ENCODE data around the gene PHACTR3. TPM values are rescaled to one million over a fixed set of nuclear protein-coding genes. Genes with fewer than 3 reads are reported as not detected.

PHACTR3 gene
- total and polyA plus RNA-seq, 2 donors (not counting 1 experiment from before 2014, with no cell fraction given): not detected

GRCh38 chr20:59747671-59748515 is 143.6 kb downstream of the PHACTR3 start:
- no peak overlapping the region for H3K4me3 ChIP-seq (replicated peaks in 1 of 4; ENCODE audit: control extremely low read depth in 1 of 4, insufficient read depth in 1 of 4, low read depth in 3 of 4, low read length in 4 of 4)
- no peaks in the 10 kb centered on the region for H3K27me3 ChIP-seq (ENCODE audit: control insufficient read depth, insufficient read depth, low read length)
- H2AFZ ChIP-seq (ENCODE audit: low read length): no peak overlapping the region
- DNase-seq (ENCODE audit: low read depth in 2 of 2): no peak
- no peaks in the 10 kb centered on the region for H3K36me3 ChIP-seq (ENCODE audit: control insufficient read depth, insufficient read depth, low read length)
- H3K9ac ChIP-seq (ENCODE audit: insufficient read depth, low read length): no peak overlapping the region
- H3K27ac ChIP-seq (ENCODE audit: insufficient read depth, low read length): no peak overlapping the region
- no peaks in the 10 kb centered on the region for H3K79me2 ChIP-seq (ENCODE audit: control insufficient read depth, insufficient read depth, low read length)
- H3K4me1 ChIP-seq (ENCODE audit: control insufficient read depth, extremely low read depth, insufficient read depth, low read length): no peaks in the 10 kb centered on the region
- no peaks in the 10 kb centered on the region for H3K9me3 ChIP-seq (ENCODE audit: control insufficient read depth, insufficient read depth, low read depth, low read length)
- H4K20me1 ChIP-seq (ENCODE audit: control insufficient read depth, extremely low read depth, insufficient read depth, low read length): no peaks in the 10 kb centered on the region
- H3K4me2 ChIP-seq (ENCODE audit: extremely low read depth, insufficient read depth, low read length): no peak overlapping the region
- no peak for TF ChIP-seq CTCF (conservative IDR thresholded peaks at IDR 0.05 in 1 of 2, IDR thresholded peaks at IDR 0.05 in 1 of 2; ENCODE audit: low read depth in 1 of 2, low read length in 2 of 2)
- TF ChIP-seq EZH2 (IDR thresholded peaks at IDR 0.05; ENCODE audit: low read length, missing control alignments): no peak

- Histone ChIP-seq H3K36me3 (ENCODE audit: control insufficient read depth, insufficient read depth, low read length) (no peaks in the 10 kb centered on the region), H2AFZ (ENCODE audit: low read length) (no peak overlapping the region), H3K4me1 (ENCODE audit: control insufficient read depth, extremely low read depth, insufficient read depth, low read length) (no peaks in the 10 kb centered on the region), H4K20me1 (ENCODE audit: control insufficient read depth, extremely low read depth, insufficient read depth, low read length) (no peaks in the 10 kb centered on the region), H3K9ac (ENCODE audit: insufficient read depth, low read length) (no peak overlapping the region), H3K4me3 (replicated peaks in 1 of 4; ENCODE audit: control extremely low read depth in 1 of 4, insufficient read depth in 1 of 4, low read depth in 3 of 4, low read length in 4 of 4) (no peak overlapping the region), H3K79me2 (ENCODE audit: control insufficient read depth, insufficient read depth, low read length) (no peaks in the 10 kb centered on the region), H3K9me3 (ENCODE audit: control insufficient read depth, insufficient read depth, low read depth, low read length) (no peaks in the 10 kb centered on the region), H3K27me3 (ENCODE audit: control insufficient read depth, insufficient read depth, low read length) (no peaks in the 10 kb centered on the region), H3K4me2 (ENCODE audit: extremely low read depth, insufficient read depth, low read length) (no peak overlapping the region), H3K27ac (ENCODE audit: insufficient read depth, low read length) (peak overlapping the region; percentile 22)
- TF ChIP-seq EZH2 (IDR thresholded peaks at IDR 0.05; ENCODE audit: low read length, missing control alignments): no peak
- TF ChIP-seq CTCF (conservative IDR thresholded peaks at IDR 0.05 in 1 of 2, IDR thresholded peaks at IDR 0.05 in 1 of 2; ENCODE audit: low read depth in 1 of 2, low read length in 2 of 2): no peak
- peak; percentile 2 to 46 for DNase-seq (ENCODE audit: low read depth in 2 of 2)
Observed at GRCh38 chr20:59748619-59749191, 144.4 kb downstream of the PHACTR3 start.

GRCh38 chr20:59749301-59749700 is 145.0 kb downstream of the PHACTR3 start:
- Histone ChIP-seq H3K4me2 (ENCODE audit: extremely low read depth, insufficient read depth, low read length) (peak overlapping the region; percentile 20), H2AFZ (ENCODE audit: low read length) (no peak overlapping the region), H3K79me2 (ENCODE audit: control insufficient read depth, insufficient read depth, low read length) (no peaks in the 10 kb centered on the region), H3K36me3 (ENCODE audit: control insufficient read depth, insufficient read depth, low read length) (no peaks in the 10 kb centered on the region), H3K9ac (ENCODE audit: insufficient read depth, low read length) (no peak overlapping the region), H3K27me3 (ENCODE audit: control insufficient read depth, insufficient read depth, low read length) (no peaks in the 10 kb centered on the region), H3K4me3 (replicated peaks in 1 of 4; ENCODE audit: control extremely low read depth in 1 of 4, insufficient read depth in 1 of 4, low read depth in 3 of 4, low read length in 4 of 4) (no peak overlapping the region), H3K4me1 (ENCODE audit: control insufficient read depth, extremely low read depth, insufficient read depth, low read length) (no peaks in the 10 kb centered on the region), H3K27ac (ENCODE audit: insufficient read depth, low read length) (peak overlapping the region; percentile 22), H4K20me1 (ENCODE audit: control insufficient read depth, extremely low read depth, insufficient read depth, low read length) (no peaks in the 10 kb centered on the region), H3K9me3 (ENCODE audit: control insufficient read depth, insufficient read depth, low read depth, low read length) (no peaks in the 10 kb centered on the region)
- no peak for TF ChIP-seq CTCF (conservative IDR thresholded peaks at IDR 0.05 in 1 of 2, IDR thresholded peaks at IDR 0.05 in 1 of 2; ENCODE audit: low read depth in 1 of 2, low read length in 2 of 2)
- TF ChIP-seq EZH2 (IDR thresholded peaks at IDR 0.05; ENCODE audit: low read length, missing control alignments): no peak
- peak; percentile 21 to 58 for DNase-seq (ENCODE audit: low read depth in 2 of 2)
